Psoas muscle (tissue), 8 donors: ENCODE measurements around the gene DHRS1. TPM values are rescaled to one million over a fixed set of nuclear protein-coding genes. Genes with fewer than 3 reads are reported as not detected.
"Not testable (repeated sequence)": the region's sequence is repeated elsewhere in the genome, so short reads cannot be mapped to it uniquely, and the experiment has no call there.

Source experiments
- ATAC-seq, 4 donors: fragments of 200-7000 bp; cut with Tn5 transposase; one replicate each; pipeline ENCODE4 v1.9.1; 2020; ENCODE audit warnings: moderate library complexity in 3 of 4, mild to moderate bottlenecking in 2 of 4
- DNase-seq, 2 donors: peaks; one replicate each; pipeline ENCODE4 v3.0.0-alpha.2; 2020
- H3K27ac ChIP-seq: fragments of 200-600 bp; one replicate; pipeline ENCODE4 v1.8.0; 2022
- H3K27me3 ChIP-seq, 3 donors: fragments of 200-600 bp in 1 of 3; one replicate each; pipeline versions ENCODE4 v1.6.1 to v1.8.0; 2013 to 2022; ENCODE audit warnings: low read length in 2 of 3, mild to moderate bottlenecking in 2 of 3, moderate library complexity in 1 of 3; ENCODE audit not compliant: insufficient read depth in 3 of 3
- H3K36me3 ChIP-seq, 2 donors: fragments of 200-600 bp in 1 of 2; one replicate each; pipeline versions ENCODE4 v1.6.1 to v1.8.0; 2013 to 2022; ENCODE audit warnings: low read depth in 1 of 2, mild to moderate bottlenecking in 1 of 2, moderate library complexity in 1 of 2; ENCODE audit not compliant: insufficient read depth in 1 of 2
- H3K4me1 ChIP-seq: fragments of 200-600 bp; one replicate; pipeline ENCODE4 v1.8.0; 2022
- H3K4me3 ChIP-seq: fragments of 200-600 bp; one replicate; pipeline ENCODE4 v1.8.0; 2022; ENCODE audit warnings: mild to moderate bottlenecking
- H3K9me3 ChIP-seq: fragments of 200-600 bp; one replicate; pipeline ENCODE4 v1.8.0; 2022
- WGBS, 3 donors: extraction: QIAGEN DNeasy Blood & Tissue Kit; methylation state at CpG; one replicate each; pipeline versions ENCODE4 v1.1.6 to v1.1.7; 2013; 5-methylcytosine and 5-hydroxymethylcytosine counted together
- intact Hi-C, 2 donors: fragments of 100-400 bp; cut with DNase I; formaldehyde crosslinking; loops; one replicate each; pipeline versions ENCODE4 v1.11.0 to v1.14.2; 2022
- polyA plus RNA-seq, 3 donors: library from polyadenylated mRNA; stranded (reverse); fragments of 200-250 nt; gene quantifications; one replicate each; pipeline ENCODE4 v1.2.3, GENCODE V29; 2013
- total RNA-seq, 4 donors: library from RNA; stranded (reverse); fragmentation: NEBNext Ultra II Directional in 2 of 4; extraction: Animal tissue kit (Norgen Biotek cat#: 25700) in 2 of 4; gene quantifications; one replicate each; pipeline versions ENCODE4 v1.2.1 to v1.2.4, GENCODE V29; 2021 to 2023
- TF ChIP-seq, protein P1 (sequence below): fragments of 200-600 bp; IDR thresholded peaks from one replicate; pipeline ENCODE4 v1.8.0; 2022; ENCODE audit warnings: antibody characterized with exemption
- donor health status: healthy with polysubstance abuse.
- donor health status: DM: no; HTN: no; CAD: no; lungs with moderate emphysema.
- donor health status: Bipolar disorder and iron deficiency.
- donor health status: healthy.
- donor health status: DM: yes; HTN: yes; CAD: no.
- donor health status: DM: no; HTN: no; CAD: no.
- donor health status: DM: no; HTN: no; CAD: no.
- donor health status: DM: yes; HTN: yes; CAD: no.

DHRS1 gene
- total and polyA plus RNA-seq, 7 donors = 1.5 to 6.4 (median 3.1) TPM

DNA sequence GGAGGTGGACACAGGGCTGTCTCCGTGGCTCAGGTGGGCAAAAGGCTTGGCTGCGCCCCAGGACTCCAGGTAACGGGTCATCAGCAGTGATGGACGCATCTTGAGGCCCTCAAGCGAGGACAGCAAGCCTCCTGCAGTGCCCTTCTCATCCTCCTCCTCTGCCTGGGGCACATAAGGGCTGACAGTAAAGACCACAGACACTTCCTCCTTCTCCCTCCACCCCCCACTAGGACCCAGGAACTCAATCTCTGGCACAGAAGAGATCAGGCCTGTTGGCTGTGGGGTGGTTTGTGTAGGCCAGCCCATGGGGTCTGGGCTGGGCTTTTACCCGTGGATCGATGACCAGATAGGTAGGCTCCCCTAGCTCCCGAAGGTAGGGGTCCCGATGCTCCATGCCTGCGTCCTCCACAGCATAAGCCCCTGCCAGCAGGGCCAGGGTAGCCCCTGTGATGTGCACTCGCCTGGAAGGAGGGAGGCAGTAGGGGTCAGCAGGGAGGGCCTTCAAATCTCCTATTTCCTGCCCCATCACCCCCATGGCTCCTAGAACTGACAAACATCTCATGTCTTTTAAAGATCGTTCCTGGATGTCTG is 29.6 kb upstream of the DHRS1 start:
- Histone ChIP-seq H3K27me3 (peaks cover 0 to 12% (median 0%) of the 10 kb centered on the region in 3 donors), H3K4me3 (no peak overlapping the region), H3K4me1 (peaks cover 8% of the 10 kb centered on the region), H3K9me3 (no peaks in the 10 kb centered on the region), H3K36me3 (no peaks in the 10 kb centered on the region), H3K27ac (no peak overlapping the region)
- ATAC-seq (no peak), DNase-seq (no peak)
- 86 to 90% (median 89%) methylated on average over 11 to 12 of the region's 12 CpGs for WGBS, 3 donors
- intact Hi-C loops = no loop called here
- TF ChIP-seq, protein P1, sequence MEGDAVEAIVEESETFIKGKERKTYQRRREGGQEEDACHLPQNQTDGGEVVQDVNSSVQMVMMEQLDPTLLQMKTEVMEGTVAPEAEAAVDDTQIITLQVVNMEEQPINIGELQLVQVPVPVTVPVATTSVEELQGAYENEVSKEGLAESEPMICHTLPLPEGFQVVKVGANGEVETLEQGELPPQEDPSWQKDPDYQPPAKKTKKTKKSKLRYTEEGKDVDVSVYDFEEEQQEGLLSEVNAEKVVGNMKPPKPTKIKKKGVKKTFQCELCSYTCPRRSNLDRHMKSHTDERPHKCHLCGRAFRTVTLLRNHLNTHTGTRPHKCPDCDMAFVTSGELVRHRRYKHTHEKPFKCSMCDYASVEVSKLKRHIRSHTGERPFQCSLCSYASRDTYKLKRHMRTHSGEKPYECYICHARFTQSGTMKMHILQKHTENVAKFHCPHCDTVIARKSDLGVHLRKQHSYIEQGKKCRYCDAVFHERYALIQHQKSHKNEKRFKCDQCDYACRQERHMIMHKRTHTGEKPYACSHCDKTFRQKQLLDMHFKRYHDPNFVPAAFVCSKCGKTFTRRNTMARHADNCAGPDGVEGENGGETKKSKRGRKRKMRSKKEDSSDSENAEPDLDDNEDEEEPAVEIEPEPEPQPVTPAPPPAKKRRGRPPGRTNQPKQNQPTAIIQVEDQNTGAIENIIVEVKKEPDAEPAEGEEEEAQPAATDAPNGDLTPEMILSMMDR = no peak

- TF ChIP-seq, protein P1 = peak; percentile 61
- intact Hi-C loops, ATAC-seq, H3K27me3 ChIP-seq, H3K4me3 ChIP-seq, H3K4me1 ChIP-seq, H3K27ac ChIP-seq, H3K9me3 ChIP-seq, H3K36me3 ChIP-seq: not testable (repeated sequence)
- 1 to 5% (median 2%) methylated on average over 7 to 9 of the region's 9 CpGs for whole genome bisulfite sequencing, 3 donors
- peak; percentile 46 to 77 for DNase-seq
Measured at GRCh38 chr14:24327914-24328313, 28.3 kb upstream of the DHRS1 start.

DNA sequence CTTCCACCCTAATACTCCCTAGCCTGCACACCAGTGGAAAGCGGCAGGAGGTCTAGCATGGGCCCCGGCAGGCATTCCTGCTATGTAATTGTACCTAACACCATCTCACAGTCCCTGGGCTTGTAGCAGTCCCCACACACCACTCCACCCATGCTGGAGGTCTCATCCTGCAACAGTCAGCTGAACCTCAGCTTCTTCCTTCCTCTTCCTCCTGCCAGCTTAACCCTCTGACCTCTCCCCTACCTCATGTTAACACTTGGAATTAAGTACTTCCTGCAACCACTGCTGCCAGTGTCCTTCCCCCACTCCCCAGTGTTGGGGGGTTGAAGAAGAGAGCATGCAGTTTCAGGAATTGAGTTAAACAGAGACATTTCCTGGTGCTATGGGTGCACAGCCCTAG is 27.7 kb upstream of the DHRS1 start:
- intact Hi-C loops = no loop called here
- Histone ChIP-seq H3K4me3 (no peak overlapping the region), H3K4me1 (peaks cover 1% of the 10 kb centered on the region), H3K9me3 (no peaks in the 10 kb centered on the region), H3K36me3 (no peaks in the 10 kb centered on the region), H3K27ac (no peak overlapping the region), H3K27me3 (no peaks in the 10 kb centered on the region)
- DNase-seq (no peak), ATAC-seq (no peak)
- 69 to 86% (median 78%) methylated on average over 2 of the region's 2 CpGs for WGBS, 3 donors
- TF ChIP-seq, protein P1 = no peak

- no peak for ATAC-seq
- Histone ChIP-seq H3K27me3 (no peaks in the 10 kb centered on the region), H3K4me1 (no peaks in the 10 kb centered on the region), H3K27ac (no peak overlapping the region), H3K4me3 (no peak overlapping the region), H3K9me3 (no peaks in the 10 kb centered on the region), H3K36me3 (no peaks in the 10 kb centered on the region)
- no peak for DNase-seq
- intact Hi-C loops = no loop called here
- TF ChIP-seq, protein P1 = no peak
- 73 to 81% (median 78%) methylated on average over 9 of the region's 9 CpGs for WGBS, 3 donors
Measured at GRCh38 chr14:24325963-24326362, 26.4 kb upstream of the DHRS1 start.

- peaks cover 0 to 4% of the 10 kb centered on the region in 2 donors for H3K36me3 ChIP-seq
- ATAC-seq = no peak
- 87 to 88% (median 88%) methylated on average over 5 of the region's 5 CpGs for WGBS, 3 donors
- H3K9me3 ChIP-seq = no peaks in the 10 kb centered on the region
- TF ChIP-seq, protein P1 = no peak
- no peak overlapping the region for H3K4me3 ChIP-seq
- no peaks in the 10 kb centered on the region for H3K4me1 ChIP-seq
- no peaks in the 10 kb centered on the region for H3K27me3 ChIP-seq
- no peak for DNase-seq
- intact Hi-C loops = no loop called here
- H3K27ac ChIP-seq = no peak overlapping the region
Measured at GRCh38 chr14:24325041-24325530, 25.5 kb upstream of the DHRS1 start.
